Neutrophil (primary cell): ENCODE data around the gene HOXA11.

Source experiments
- H3K27ac ChIP-seq: fragments of 200-600 bp; sonication (generic); 2 replicates; pipeline ENCODE4 v1.5.1; 2016; ENCODE audit warnings: mild to moderate bottlenecking, moderate library complexity
- H3K27me3 ChIP-seq: fragments of 200-600 bp; sonication (generic); 2 replicates; pipeline ENCODE4 v1.6.0; 2016; ENCODE audit warnings: mild to moderate bottlenecking
- H3K36me3 ChIP-seq: fragments of 200-600 bp; sonication (generic); 2 replicates; pipeline ENCODE4 v1.5.1; 2017
- H3K4me1 ChIP-seq, 2 experiments: fragments of 200-600 bp in 1 of 2; sonication (generic) in 1 of 2; 1 replicate in 1 of 2; 2 replicates in 1 of 2; pipeline versions ENCODE4 v1.5.1 to v1.6.1; 2013 to 2016; ENCODE audit warnings: low read depth in 1 of 2, low read length in 1 of 2, mild to moderate bottlenecking in 1 of 2, moderate library complexity in 1 of 2; ENCODE audit not compliant: control insufficient read depth in 1 of 2, insufficient read depth in 1 of 2
- H3K4me3 ChIP-seq, 2 experiments: fragments of 200-600 bp in 1 of 2; sonication (generic) in 1 of 2; 1 replicate in 1 of 2; 2 replicates in 1 of 2; pipeline ENCODE4 v1.5.1; 2013 to 2016; ENCODE audit warnings: low read depth in 1 of 2, low read length in 1 of 2, mild to moderate bottlenecking in 1 of 2, moderate library complexity in 1 of 2
- H3K9me3 ChIP-seq: fragments of 200-600 bp; sonication (generic); 2 replicates; pipeline ENCODE4 v1.5.1; 2016
- TF ChIP-seq, protein P1 (sequence below): fragments of 200-600 bp; sonication (generic); IDR thresholded peaks from 2 replicates; pipeline ENCODE4 v1.5.1; 2016; ENCODE audit warnings: antibody characterized with exemption

Gene HOXA11

GRCh38 chr7:27220440-27220955 lies 35.5 kb upstream of the HOXA11 start:
- Histone ChIP-seq H3K27me3 (peaks cover 100% of the 10 kb centered on the region), H3K4me3 (no peak overlapping the region), H3K9me3 (no peaks in the 10 kb centered on the region), H3K4me1 (no peaks in the 10 kb centered on the region), H3K27ac (no peak overlapping the region), H3K36me3 (no peaks in the 10 kb centered on the region)
- TF ChIP-seq, protein P1, sequence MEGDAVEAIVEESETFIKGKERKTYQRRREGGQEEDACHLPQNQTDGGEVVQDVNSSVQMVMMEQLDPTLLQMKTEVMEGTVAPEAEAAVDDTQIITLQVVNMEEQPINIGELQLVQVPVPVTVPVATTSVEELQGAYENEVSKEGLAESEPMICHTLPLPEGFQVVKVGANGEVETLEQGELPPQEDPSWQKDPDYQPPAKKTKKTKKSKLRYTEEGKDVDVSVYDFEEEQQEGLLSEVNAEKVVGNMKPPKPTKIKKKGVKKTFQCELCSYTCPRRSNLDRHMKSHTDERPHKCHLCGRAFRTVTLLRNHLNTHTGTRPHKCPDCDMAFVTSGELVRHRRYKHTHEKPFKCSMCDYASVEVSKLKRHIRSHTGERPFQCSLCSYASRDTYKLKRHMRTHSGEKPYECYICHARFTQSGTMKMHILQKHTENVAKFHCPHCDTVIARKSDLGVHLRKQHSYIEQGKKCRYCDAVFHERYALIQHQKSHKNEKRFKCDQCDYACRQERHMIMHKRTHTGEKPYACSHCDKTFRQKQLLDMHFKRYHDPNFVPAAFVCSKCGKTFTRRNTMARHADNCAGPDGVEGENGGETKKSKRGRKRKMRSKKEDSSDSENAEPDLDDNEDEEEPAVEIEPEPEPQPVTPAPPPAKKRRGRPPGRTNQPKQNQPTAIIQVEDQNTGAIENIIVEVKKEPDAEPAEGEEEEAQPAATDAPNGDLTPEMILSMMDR = no peak

GRCh38 chr7:27219821-27220220 lies 34.8 kb upstream of the HOXA11 start:
- Histone ChIP-seq H3K9me3 (no peaks in the 10 kb centered on the region), H3K4me3 (no peak overlapping the region), H3K27me3 (peaks cover 100% of the 10 kb centered on the region), H3K36me3 (no peaks in the 10 kb centered on the region), H3K27ac (no peak overlapping the region), H3K4me1 (no peaks in the 10 kb centered on the region)
- TF ChIP-seq, protein P1 = no peak

DNA sequence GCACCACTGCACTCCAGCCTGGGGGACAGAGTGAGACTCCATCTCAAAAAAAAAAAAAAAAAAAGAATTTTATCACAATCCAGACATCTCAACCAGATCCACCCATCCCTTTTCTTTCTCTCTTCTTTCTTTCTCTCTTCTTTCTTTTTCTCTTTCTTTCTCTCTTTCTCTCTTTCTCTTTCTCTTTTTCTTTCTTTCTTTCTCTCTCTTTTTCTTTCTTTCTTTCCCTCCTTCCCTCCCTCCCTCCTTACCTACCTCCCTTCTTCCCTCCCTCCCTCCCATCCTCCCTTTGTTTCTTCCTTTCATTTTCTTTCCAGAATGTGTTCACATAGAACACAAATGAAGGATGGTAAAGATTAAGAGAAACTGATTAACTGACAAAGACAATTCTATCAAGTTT lies 32.9 kb upstream of the HOXA11 start:
- Histone ChIP-seq H3K36me3 (no peaks in the 10 kb centered on the region), H3K27me3 (peaks cover 100% of the 10 kb centered on the region), H3K4me3 (no peak overlapping the region), H3K9me3 (no peaks in the 10 kb centered on the region), H3K27ac (no peak overlapping the region), H3K4me1 (no peaks in the 10 kb centered on the region)
- TF ChIP-seq, protein P1 = no peak

GRCh38 chr7:27215356-27215755 lies 30.3 kb upstream of the HOXA11 start:
- TF ChIP-seq, protein P1 = no peak
- Histone ChIP-seq H3K27ac (no peak overlapping the region), H3K4me3 (no peak overlapping the region), H3K36me3 (no peaks in the 10 kb centered on the region), H3K4me1 (peaks cover 0 to 5% of the 10 kb centered on the region in 2 experiments), H3K9me3 (no peaks in the 10 kb centered on the region), H3K27me3 (peaks cover 100% of the 10 kb centered on the region)

GRCh38 chr7:27214239-27214950 lies 29.4 kb upstream of the HOXA11 start:
- H3K27ac ChIP-seq = no peak overlapping the region
- peaks cover 100% of the 10 kb centered on the region for H3K27me3 ChIP-seq
- H3K4me3 ChIP-seq = no peak overlapping the region
- H3K9me3 ChIP-seq = no peaks in the 10 kb centered on the region
- TF ChIP-seq, protein P1 = no peak
- no peaks in the 10 kb centered on the region for H3K36me3 ChIP-seq
- H3K4me1 ChIP-seq = peaks cover 0 to 6% of the 10 kb centered on the region in 2 experiments
